Transverse colon (tissue), 4 donors: Measurements from ENCODE around the gene CHGA. TPM values are rescaled to one million over a fixed set of nuclear protein-coding genes. Genes with fewer than 3 reads are reported as not detected.
A peak's percentile ranks its signal among the peaks of the same experiment; 100 is the strongest.

ENCODE experiments used
- DNase-seq: peaks from one replicate; pipeline ENCODE4 v3.0.0-alpha.2; 2019
- H3K27ac ChIP-seq, 4 donors: fragments of 200-600 bp; sonication (generic); 2 replicates each; pipeline ENCODE4 v1.5.1; 2016 to 2018; ENCODE audit warnings: inconsistent platforms in 4 of 4
- H3K27me3 ChIP-seq: fragments of 200-600 bp; sonication (generic); 2 replicates; pipeline ENCODE4 v1.5.1; 2017; ENCODE audit warnings: inconsistent platforms
- H3K36me3 ChIP-seq, 4 donors: fragments of 200-600 bp; sonication (generic); 2 replicates each; pipeline ENCODE4 v1.5.1; 2017 to 2019; ENCODE audit warnings: inconsistent platforms in 4 of 4
- H3K4me1 ChIP-seq, 4 donors: fragments of 200-600 bp; sonication (generic); 2 replicates each; pipeline ENCODE4 v1.5.1; 2017 to 2020; ENCODE audit warnings: inconsistent platforms in 4 of 4
- H3K4me3 ChIP-seq, 4 donors: fragments of 200-600 bp; sonication (generic); 1 replicate in 1 of 4; 2 replicates in 3 of 4; pipeline versions ENCODE4 v1.5.1 to v1.6.1; 2017 to 2019; ENCODE audit warnings: inconsistent platforms in 4 of 4
- H3K9me3 ChIP-seq, 2 donors: fragments of 200-600 bp; sonication (generic); 2 replicates each; pipeline ENCODE4 v1.5.1; 2017 to 2019; ENCODE audit warnings: inconsistent platforms in 2 of 2
- CTCF ChIP-seq, 5 experiments: fragments of 200-600 bp in 3 of 5; fragments of 450-650 bp in 2 of 5; sonication (generic) in 3 of 5; IDR thresholded peaks; 1 replicate in 2 of 5; 2 replicates in 3 of 5; pipeline ENCODE4 v1.5.1; 2016 to 2017; ENCODE audit warnings: antibody characterized with exemption in 5 of 5, inconsistent platforms in 3 of 5, mild to moderate bottlenecking in 2 of 5, moderate library complexity in 1 of 5
- EP300 ChIP-seq: sonication (generic); formaldehyde crosslinking; IDR thresholded peaks from one replicate; pipeline ENCODE4 v1.6.1; 2017; ENCODE audit warnings: antibody characterized with exemption, low read depth
- POLR2A ChIP-seq: fragments of 450-650 bp; IDR thresholded peaks from one replicate; pipeline ENCODE4 v1.6.1; 2016; ENCODE audit warnings: antibody characterized with exemption, mild to moderate bottlenecking, moderate library complexity
- POLR2AphosphoS5 ChIP-seq, 3 donors: sonication (generic); formaldehyde crosslinking; IDR thresholded peaks; one replicate each; pipeline ENCODE4 v1.6.1; 2016; ENCODE audit warnings: antibody characterized with exemption in 3 of 3
- WGBS, 2 donors: methylation state at CpG; one replicate each; pipeline ENCODE4 v1.1.5; 2018; ENCODE audit warnings: low coverage in 1 of 2; 5-methylcytosine and 5-hydroxymethylcytosine counted together
- in situ Hi-C, 4 donors: fragments of 200-750 bp; cut with MboI; loops; one replicate each; pipeline versions ENCODE4 v1.15.0 to v1.15.1; 2017; ENCODE audit warnings: low sequenced_read_pairs in 3 of 4, low pct_ligation_motif_present in 1 of 4, low pct_unique_long_range_greater_than_20kb in 1 of 4
- intact Hi-C: fragments of 100-400 bp; cut with DNase I; formaldehyde crosslinking; loops from one replicate; pipeline ENCODE4 v1.15.1; 2023; ENCODE audit warnings: low total_unique reads
- total RNA-seq, 4 donors: library from RNA; depleted of rRNA; stranded (reverse); fragments of >200 nt; gene quantifications; one replicate each; pipeline ENCODE4 v1.1.0, GENCODE V29; 2016

The CHGA gene
- total RNA-seq, 4 donors from 2014 or later, result 9.2 to 215 (median 40.7) TPM

- Histone ChIP-seq H3K4me1 (peaks cover 6 to 20% (median 13%) of the 10 kb centered on the region in 4 donors), H3K27me3 (no peaks in the 10 kb centered on the region), H3K36me3 (no peaks in the 10 kb centered on the region), H3K27ac (no peak overlapping the region), H3K9me3 (no peaks in the 10 kb centered on the region), H3K4me3 (no peak overlapping the region)
- DNase-seq, result no peak
- intact Hi-C loops (loop anchor here (5.0 kb wide), 1 partner anchor 142 kb away; no protein-coding TSS in a partner anchor), in situ Hi-C loops (no loop called here)
- TF ChIP-seq CTCF (IDR thresholded peaks at IDR 0.05) (no peak), EP300 (no peak), POLR2A (no peak), POLR2AphosphoS5 (IDR thresholded peaks at IDR 0.05) (no peak)
- WGBS, 2 donors, result 80 to 87% methylated on average over 6 to 12 of the region's 12 CpGs
Measured at GRCh38 chr14:92969871-92970270, 46.9 kb downstream of the CHGA start.

- no peaks in the 10 kb centered on the region for H3K9me3 ChIP-seq
- no peak for TF ChIP-seq POLR2A
- no peak for TF ChIP-seq CTCF (IDR thresholded peaks at IDR 0.05)
- no peak for TF ChIP-seq EP300
- TF ChIP-seq POLR2AphosphoS5 (IDR thresholded peaks at IDR 0.05), result no peak
- in situ Hi-C loops (no loop called here), intact Hi-C loops (loop anchor here (5.0 kb wide), 1 partner anchor 142 kb away; no protein-coding TSS in a partner anchor)
- WGBS, 2 donors, result 90% methylated on average over 12 of the region's 12 CpGs; no CpG with 5 or more reads in 1 of the 2 donors
- H3K36me3 ChIP-seq, result no peaks in the 10 kb centered on the region
- H3K4me1 ChIP-seq, result peaks cover 2 to 16% (median 10%) of the 10 kb centered on the region in 4 donors
- H3K27ac ChIP-seq, result no peak overlapping the region
- no peak for DNase-seq
- H3K27me3 ChIP-seq, result no peaks in the 10 kb centered on the region
- no peak overlapping the region for H3K4me3 ChIP-seq
Measured at GRCh38 chr14:92970271-92970670, 47.3 kb downstream of the CHGA start.

- WGBS, 2 donors, result 94% methylated on average over 16 of the region's 16 CpGs; no CpG with 5 or more reads in 1 of the 2 donors
- no peaks in the 10 kb centered on the region for H3K27me3 ChIP-seq
- peaks cover 0 to 12% (median 8%) of the 10 kb centered on the region in 4 donors for H3K4me1 ChIP-seq
- intact Hi-C loops (loop anchor here (5.0 kb wide), 1 partner anchor 141 kb away; no protein-coding TSS in a partner anchor), in situ Hi-C loops (no loop called here)
- no peak overlapping the region for H3K27ac ChIP-seq
- DNase-seq, result no peak
- H3K4me3 ChIP-seq, result no peak overlapping the region
- no peak for TF ChIP-seq CTCF (IDR thresholded peaks at IDR 0.05)
- no peak for TF ChIP-seq EP300
- TF ChIP-seq POLR2A, result no peak
- no peak for TF ChIP-seq POLR2AphosphoS5 (IDR thresholded peaks at IDR 0.05)
- H3K36me3 ChIP-seq, result no peaks in the 10 kb centered on the region
- H3K9me3 ChIP-seq, result no peaks in the 10 kb centered on the region
Measured at GRCh38 chr14:92971601-92972180, 48.7 kb downstream of the CHGA start.

GRCh38 chr14:92973261-92973797 is 50.4 kb downstream of the CHGA start:
- peaks cover 0 to 12% (median 8%) of the 10 kb centered on the region in 4 donors for H3K4me1 ChIP-seq
- H3K9me3 ChIP-seq, result peaks cover under 1 to 1% of the 10 kb centered on the region in 2 donors
- intact Hi-C loops, result loop anchor here (5.0 kb wide), 1 partner anchor 139 kb away; no protein-coding TSS in a partner anchor
- H3K27me3 ChIP-seq, result no peaks in the 10 kb centered on the region
- peaks cover 0 to 3% (median 0%) of the 10 kb centered on the region in 4 donors for H3K36me3 ChIP-seq
- WGBS, 2 donors, result 39 to 72% methylated on average over 2 to 12 of the region's 12 CpGs
- peak; percentile 10 to 50 (median 17) for TF ChIP-seq POLR2AphosphoS5 (IDR thresholded peaks at IDR 0.05)
- peak; percentile 61 to 84 (median 76) for TF ChIP-seq CTCF (IDR thresholded peaks at IDR 0.05)
- peak; percentile 26 for TF ChIP-seq EP300
- no peak for TF ChIP-seq POLR2A
- peak overlapping the region in 3 of 4 donors; percentile 73 to 89 (median 76) for H3K27ac ChIP-seq
- DNase-seq, result peak; percentile 81
- H3K4me3 ChIP-seq, result no peak overlapping the region
- in situ Hi-C loops, result no loop called here
